ENCODE measurements around the gene CDH23. TPM values are rescaled to one million over a fixed set of nuclear protein-coding genes. Genes with fewer than 3 reads are reported as not detected.
"Not testable (repeated sequence)": the region's sequence is repeated elsewhere in the genome, so short reads cannot be mapped to it uniquely, and the experiment has no call there.

CDH23 gene
- 1 to 10 TPM in 1 of 3 donors, under 1 TPM in 2; 0.83 to 1.3 (median 0.96) TPM for polyA plus RNA-seq (ENCODE audit: insufficient read length in 3 of 3)
- long read RNA-seq, donor 1 = 0 reads
- long read RNA-seq, donor 2 = 0 reads
- long read RNA-seq, donor 3 = 0 reads
- long read RNA-seq, donor 4 = 0 reads
- long read RNA-seq, donor 5 = 0 reads
- long read RNA-seq, donor 6, partial matches to known transcripts = 264 of 499 reads
- long read RNA-seq, donor 6, other reads (novel, unspliced or antisense) = 235 of 499 reads
- long read RNA-seq, donor 7, partial matches to known transcripts = 1,749 of 1,945 reads
- long read RNA-seq, donor 7, other reads (novel, unspliced or antisense) = 196 of 1,945 reads
- long read RNA-seq, donor 8, full-length matches to known transcripts = 1 of 1 reads
- long read RNA-seq, donor 8, partial matches to known transcripts = 0 of 1 reads
- long read RNA-seq, donor 8, other reads (novel, unspliced or antisense) = 0 of 1 reads
- long read RNA-seq, donor 9, partial matches to known transcripts = 8 of 13 reads
- long read RNA-seq, donor 9, other reads (novel, unspliced or antisense) = 5 of 13 reads
- long read RNA-seq, donor 10 = 0 reads
- long read RNA-seq, donor 11, partial matches to known transcripts = 812 of 812 reads
- long read RNA-seq, donor 11, other reads (novel, unspliced or antisense) = 0 of 812 reads
- long read RNA-seq, donor 12, partial matches to known transcripts = 283 of 605 reads
- long read RNA-seq, donor 12, other reads (novel, unspliced or antisense) = 322 of 605 reads
- long read RNA-seq, donor 13 = 0 reads
- long read RNA-seq, donor 14 = 0 reads
- long read RNA-seq, donor 15, partial matches to known transcripts = 2,170 of 2,170 reads
- long read RNA-seq, donor 15, other reads (novel, unspliced or antisense) = 0 of 2,170 reads
- long read RNA-seq, donor 16 = 0 reads

GRCh38 chr10:71396711-71397295, at the start of gene CDH23:
Gene CDH23, plus strand, starts transcription at chr10:71396920. Its CDS starts 42,912 bp downstream, at chr10:71439832.
- no peak for DNase-seq

GRCh38 chr10:71347587-71348395, 48.9 kb upstream of the CDH23 start:
- no peak for DNase-seq

- no peak for DNase-seq
Observed at GRCh38 chr10:71348850-71349249, 47.9 kb upstream of the CDH23 start.

- DNase-seq = no peak
Observed at GRCh38 chr10:71349406-71349805, 47.3 kb upstream of the CDH23 start.

GRCh38 chr10:71351087-71351486, 45.6 kb upstream of the CDH23 start:
- DNase-seq = no peak

GRCh38 chr10:71351628-71352319, 44.9 kb upstream of the CDH23 start:
- no peak for DNase-seq

GRCh38 chr10:71353639-71354038, 43.1 kb upstream of the CDH23 start:
- no peak for DNase-seq

- DNase-seq = no peak
Observed at GRCh38 chr10:71354776-71355175, 41.9 kb upstream of the CDH23 start.

- DNase-seq = no peak
Observed at GRCh38 chr10:71355886-71356285, 40.8 kb upstream of the CDH23 start.

GRCh38 chr10:71357792-71358265, 38.9 kb upstream of the CDH23 start:
- no peak for DNase-seq

- no peak for DNase-seq
Observed at GRCh38 chr10:71358277-71358676, 38.4 kb upstream of the CDH23 start.

- DNase-seq = not testable (repeated sequence)
Observed at GRCh38 chr10:71358906-71359305, 37.8 kb upstream of the CDH23 start.

GRCh38 chr10:71359364-71360046, 37.2 kb upstream of the CDH23 start:
- DNase-seq = no peak

- no peak for DNase-seq
Observed at GRCh38 chr10:71360735-71361134, 36.0 kb upstream of the CDH23 start.

- DNase-seq = no peak
Observed at GRCh38 chr10:71361581-71361980, 35.1 kb upstream of the CDH23 start.

GRCh38 chr10:71362141-71362540, 34.6 kb upstream of the CDH23 start:
- no peak for DNase-seq

- no peak for DNase-seq
Observed at GRCh38 chr10:71363936-71364335, 32.8 kb upstream of the CDH23 start.

GRCh38 chr10:71365366-71365765, 31.4 kb upstream of the CDH23 start:
- DNase-seq = no peak

GRCh38 chr10:71366690-71367089, 30.0 kb upstream of the CDH23 start:
- DNase-seq = no peak

- no peak for DNase-seq
Observed at GRCh38 chr10:71367271-71367670, 29.4 kb upstream of the CDH23 start.
